H9 (cell line): ENCODE measurements around the gene BLMH. TPM values are rescaled to one million over a fixed set of nuclear protein-coding genes. Genes with fewer than 3 reads are reported as not detected.

Source experiments
- DNase-seq: peaks from one replicate; pipeline ENCODE4 v3.0.0-alpha.2; 2017
- H2AFZ ChIP-seq: one replicate; pipeline ENCODE4 v1.6.1; 2013; ENCODE audit warnings: mild to moderate bottlenecking, low read length, control low read depth, moderate library complexity
- H2AK5ac ChIP-seq: 2 replicates; pipeline ENCODE4 v1.6.1; 2013; ENCODE audit warnings: low read length, control low read depth, mixed read lengths; ENCODE audit not compliant: insufficient read length
- H2BK120ac ChIP-seq: one replicate; pipeline ENCODE4 v1.6.1; 2013; ENCODE audit warnings: low read depth, mild to moderate bottlenecking, low read length, control low read depth, inconsistent platforms; ENCODE audit not compliant: poor library complexity, severe bottlenecking
- H2BK12ac ChIP-seq: 2 replicates; pipeline ENCODE4 v1.6.1; 2013; ENCODE audit warnings: low read length, control low read depth, mixed read lengths, low read depth; ENCODE audit not compliant: insufficient read length
- H2BK15ac ChIP-seq: 2 replicates; pipeline ENCODE4 v1.6.1; 2013; ENCODE audit warnings: low read depth, low read length, control low read depth
- H2BK20ac ChIP-seq: one replicate; pipeline ENCODE4 v1.6.1; 2013; ENCODE audit warnings: low read depth, mild to moderate bottlenecking, low read length, control low read depth, inconsistent platforms; ENCODE audit not compliant: poor library complexity, severe bottlenecking
- H2BK5ac ChIP-seq: 2 replicates; pipeline ENCODE4 v1.6.1; 2013; ENCODE audit warnings: low read length, control low read depth, mixed read lengths; ENCODE audit not compliant: insufficient read length
- H3K14ac ChIP-seq: 2 replicates; pipeline ENCODE4 v1.6.1; 2013; ENCODE audit warnings: low read length, control low read depth; ENCODE audit not compliant: insufficient read depth
- H3K18ac ChIP-seq: 2 replicates; pipeline ENCODE4 v1.6.1; 2013; ENCODE audit warnings: low read depth, mild to moderate bottlenecking, mixed read lengths, low read length, control low read depth; ENCODE audit not compliant: insufficient read length
- H3K23ac ChIP-seq: 2 replicates; pipeline ENCODE4 v1.6.1; 2013; ENCODE audit warnings: low read length, control low read depth, mixed read lengths, low read depth; ENCODE audit not compliant: insufficient read length
- H3K23me2 ChIP-seq: 2 replicates; pipeline ENCODE4 v1.6.1; 2013; ENCODE audit warnings: low read depth, mild to moderate bottlenecking, mixed read lengths, low read length, control low read depth; ENCODE audit not compliant: insufficient read length, poor library complexity, severe bottlenecking
- H3K27ac ChIP-seq: 2 replicates; pipeline ENCODE4 v1.5.1; 2013; ENCODE audit warnings: low read length, control low read depth, mixed read lengths, low read depth; ENCODE audit not compliant: insufficient read length
- H3K27me3 ChIP-seq: 2 replicates; pipeline ENCODE4 v1.6.1; 2013; ENCODE audit warnings: low read length, control low read depth, inconsistent platforms; ENCODE audit not compliant: insufficient read depth
- H3K4ac ChIP-seq: 2 replicates; pipeline ENCODE4 v1.6.1; 2013; ENCODE audit warnings: low read depth, mild to moderate bottlenecking, control low read depth, inconsistent platforms, low read length, moderate library complexity
- H3K4me1 ChIP-seq: 2 replicates; pipeline ENCODE4 v1.6.1; 2013; ENCODE audit warnings: low read length, control low read depth, inconsistent platforms; ENCODE audit not compliant: insufficient read depth
- H3K4me2 ChIP-seq: 2 replicates; pipeline ENCODE4 v1.6.1; 2013; ENCODE audit warnings: low read length, control low read depth, mixed read lengths; ENCODE audit not compliant: insufficient read length, insufficient read depth
- H3K56ac ChIP-seq: 2 replicates; pipeline ENCODE4 v1.6.1; 2013; ENCODE audit warnings: low read depth, mild to moderate bottlenecking, mixed read lengths, low read length, control low read depth; ENCODE audit not compliant: insufficient read length
- H3K79me1 ChIP-seq: 2 replicates; pipeline ENCODE4 v1.6.1; 2013; ENCODE audit warnings: low read depth, mild to moderate bottlenecking, moderate library complexity, low read length, control low read depth, inconsistent platforms; ENCODE audit not compliant: insufficient read depth, poor library complexity, severe bottlenecking
- H3K79me2 ChIP-seq: 2 replicates; pipeline ENCODE4 v1.6.1; 2013; ENCODE audit warnings: low read length, control low read depth, inconsistent platforms; ENCODE audit not compliant: insufficient read depth
- H3K9ac ChIP-seq: 2 replicates; pipeline ENCODE4 v1.6.1; 2013; ENCODE audit warnings: low read length, control low read depth, mixed read lengths; ENCODE audit not compliant: insufficient read length; ENCODE audit errors: extremely low read depth
- H3K9me3 ChIP-seq: one replicate; pipeline ENCODE4 v1.6.1; 2013; ENCODE audit warnings: low read depth, low read length, inconsistent platforms; ENCODE audit not compliant: control insufficient read depth
- H3T11ph ChIP-seq: one replicate; pipeline ENCODE4 v1.6.1; 2013; ENCODE audit warnings: mild to moderate bottlenecking, low read length, control low read depth, inconsistent platforms
- H4K20me1 ChIP-seq: one replicate; pipeline ENCODE4 v1.6.1; 2013; ENCODE audit not compliant: control insufficient read depth, insufficient read length, insufficient read depth
- H4K5ac ChIP-seq: 2 replicates; pipeline ENCODE4 v1.6.1; 2013; ENCODE audit warnings: low read depth, mild to moderate bottlenecking, mixed read lengths, low read length, control low read depth; ENCODE audit not compliant: insufficient read length
- H4K8ac ChIP-seq: replicated peaks from 2 replicates; pipeline ENCODE4 v1.6.1; 2013; ENCODE audit warnings: low read length, control low read depth, mixed read lengths, low read depth; ENCODE audit not compliant: insufficient read length
- H4K91ac ChIP-seq: 2 replicates; pipeline ENCODE4 v1.6.1; 2013; ENCODE audit warnings: low read depth, mild to moderate bottlenecking, moderate library complexity, mixed read lengths, low read length, control low read depth; ENCODE audit not compliant: insufficient read length
- H3K27ac Mint-ChIP-seq, 3 experiments: 2 replicates in 2 of 3; 3 replicates in 1 of 3; pipeline ENCODE4 v1.8.0; 2020 to 2021; ENCODE audit warnings: mixed read lengths in 3 of 3, mild to moderate bottlenecking in 1 of 3, moderate library complexity in 1 of 3
- H3K27me3 Mint-ChIP-seq: 2 replicates; pipeline ENCODE4 v1.8.0; 2021; ENCODE audit warnings: low read depth, mild to moderate bottlenecking, moderate library complexity, mixed read lengths
- H3K36me3 Mint-ChIP-seq, 3 experiments: 2 replicates in 2 of 3; 3 replicates in 1 of 3; pipeline ENCODE4 v1.8.0; 2020 to 2021; ENCODE audit warnings: low read depth in 3 of 3, mixed read lengths in 3 of 3; ENCODE audit not compliant: insufficient read depth in 1 of 3
- H3K4me1 Mint-ChIP-seq, 2 experiments: 2 replicates each; pipeline ENCODE4 v1.8.0; 2020; ENCODE audit warnings: mixed read lengths in 2 of 2
- H3K4me3 Mint-ChIP-seq, 2 experiments: 2 replicates in 1 of 2; 3 replicates in 1 of 2; pipeline ENCODE4 v1.8.0; 2020 to 2021; ENCODE audit warnings: mild to moderate bottlenecking in 2 of 2, mixed read lengths in 2 of 2, moderate library complexity in 1 of 2
- H3K9me3 Mint-ChIP-seq, 2 experiments: 2 replicates in 1 of 2; 3 replicates in 1 of 2; pipeline ENCODE4 v1.8.0; 2020; ENCODE audit warnings: mild to moderate bottlenecking in 2 of 2, mixed read lengths in 2 of 2, moderate library complexity in 1 of 2
- CTCF ChIP-seq: fragments of 200-600 bp; sonication (generic); conservative IDR thresholded peaks from 3 replicates; pipeline ENCODE4 v1.8.0; 2021; ENCODE audit warnings: antibody characterized with exemption, mild to moderate bottlenecking
- WGBS: extraction: QIAGEN DNeasy Blood & Tissue Kit; methylation state at CpG from one replicate; pipeline ENCODE4 v1.1.7; 2013; ENCODE audit warnings: missing lambda C conversion rate, low lambda C conversion rate, mixed read lengths; ENCODE audit not compliant: insufficient read length; ENCODE audit errors: extremely low coverage; 5-methylcytosine and 5-hydroxymethylcytosine counted together
- total RNA-seq: library from RNA; stranded (reverse); gene quantifications from 2 replicates; pipeline ENCODE4 v1.2.1, GENCODE V29; 2021

Gene BLMH
- total RNA-seq, 1 experiment from 2014 or later = 74.7 TPM

DNA sequence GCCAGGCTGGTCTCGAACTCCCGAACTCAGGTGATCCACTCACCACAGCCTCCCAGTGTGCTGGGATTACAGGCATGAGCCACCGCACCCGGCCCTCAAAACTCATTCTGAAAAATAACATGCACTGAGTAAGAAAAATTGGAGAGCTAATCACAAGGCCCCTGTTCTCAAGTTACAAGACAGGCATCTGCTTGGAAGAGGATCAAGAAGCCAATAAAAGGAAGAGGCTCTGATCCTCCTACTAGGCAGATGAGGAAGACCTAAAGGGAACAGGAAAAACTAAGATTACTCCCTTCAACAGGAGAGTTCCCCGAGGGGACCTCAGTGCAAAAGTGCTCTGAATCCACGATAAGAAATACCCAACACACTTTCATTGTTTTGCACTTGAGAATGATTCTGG is 18.4 kb downstream of the BLMH start:
- Mint-ChIP-seq H3K27me3 (no peaks in the 10 kb centered on the region), H3K9me3 (no peaks in the 10 kb centered on the region), H3K4me1 (no peaks in the 10 kb centered on the region), H3K27ac (0 out of 7 replicates have a peak overlapping the region, but pooled peaks of 1 of the 3 experiments have one; percentile 31), H3K4me3 (no peak overlapping the region), H3K36me3 (peaks cover 19 to 56% (median 47%) of the 10 kb centered on the region in 3 experiments; a peak in 6 of 7 replicates)
- no peak for TF ChIP-seq CTCF
- no peak overlapping the region for H2AFZ ChIP-seq
- no peak overlapping the region for H3K14ac ChIP-seq
- no peak overlapping the region for H4K8ac ChIP-seq
- H3T11ph ChIP-seq = no peak overlapping the region
- WGBS = no CpG with 5 or more reads among the region's 6 CpGs
- no peak overlapping the region for H4K5ac ChIP-seq
- no peak for DNase-seq
- no peaks in the 10 kb centered on the region for H3K4me1 ChIP-seq
- H2AK5ac ChIP-seq = no peak overlapping the region
- no peak overlapping the region for H3K9ac ChIP-seq
- H2BK12ac ChIP-seq = no peak overlapping the region
- no peaks in the 10 kb centered on the region for H3K9me3 ChIP-seq
- H3K27me3 ChIP-seq = no peaks in the 10 kb centered on the region
- no peaks in the 10 kb centered on the region for H3K79me1 ChIP-seq
- no peak overlapping the region for H3K27ac ChIP-seq
- H3K4ac ChIP-seq = no peak overlapping the region
- no peaks in the 10 kb centered on the region for H4K20me1 ChIP-seq
- H2BK120ac ChIP-seq = no peak overlapping the region
- no peaks in the 10 kb centered on the region for H3K23me2 ChIP-seq
- no peak overlapping the region for H2BK20ac ChIP-seq
- no peak overlapping the region for H3K23ac ChIP-seq
- no peak overlapping the region for H3K4me2 ChIP-seq
- H2BK15ac ChIP-seq = no peak overlapping the region
- no peak overlapping the region for H2BK5ac ChIP-seq
- H4K91ac ChIP-seq = no peak overlapping the region
- H3K56ac ChIP-seq = no peak overlapping the region
- no peaks in the 10 kb centered on the region for H3K79me2 ChIP-seq
- H3K18ac ChIP-seq = no peak overlapping the region
